AG20443 (cell line): Measurements from ENCODE around the gene POLD3.
"Not testable (repeated sequence)": the region's sequence is repeated elsewhere in the genome, so short reads cannot be mapped to it uniquely, and the experiment has no call there.

Source experiments
- DNase-seq: peaks from one replicate; pipeline ENCODE4 v3.0.0; 2012; ENCODE audit warnings: low spot score, mixed read lengths

POLD3 gene

GRCh38 chr11:74637700-74638099, 45.3 kb downstream of the POLD3 start:
- DNase-seq = no peak

GRCh38 chr11:74638869-74639268, 46.5 kb downstream of the POLD3 start:
- no peak for DNase-seq

- no peak for DNase-seq
Measured at GRCh38 chr11:74639533-74639932, 47.2 kb downstream of the POLD3 start.

- DNase-seq = no peak
Measured at GRCh38 chr11:74641289-74641688, 48.9 kb downstream of the POLD3 start.

DNA sequence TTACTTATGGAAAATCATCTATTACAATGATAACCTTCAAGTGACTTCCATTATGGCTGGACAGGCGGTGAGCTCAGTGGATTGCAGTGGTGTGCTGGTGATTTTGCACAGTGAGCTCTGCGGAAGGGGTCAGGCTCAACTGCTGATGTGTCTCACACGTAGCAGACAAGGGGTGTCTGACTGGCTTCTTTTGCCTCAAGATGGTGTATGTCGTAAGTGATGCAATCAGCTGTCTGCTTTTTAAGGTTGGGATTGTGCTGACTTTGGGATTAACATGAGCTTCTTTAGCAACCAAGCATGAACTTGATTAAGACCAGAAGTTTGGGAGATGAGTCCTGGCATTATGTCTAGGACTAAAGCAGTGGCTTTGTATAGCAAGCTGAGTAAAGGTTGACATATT, 49.5 kb downstream of the POLD3 start:
- no peak for DNase-seq

- DNase-seq = no peak
Measured at GRCh38 chr11:74642912-74643311, 50.5 kb downstream of the POLD3 start.

- no peak for DNase-seq
Measured at GRCh38 chr11:74644081-74644480, 51.7 kb downstream of the POLD3 start.

DNA sequence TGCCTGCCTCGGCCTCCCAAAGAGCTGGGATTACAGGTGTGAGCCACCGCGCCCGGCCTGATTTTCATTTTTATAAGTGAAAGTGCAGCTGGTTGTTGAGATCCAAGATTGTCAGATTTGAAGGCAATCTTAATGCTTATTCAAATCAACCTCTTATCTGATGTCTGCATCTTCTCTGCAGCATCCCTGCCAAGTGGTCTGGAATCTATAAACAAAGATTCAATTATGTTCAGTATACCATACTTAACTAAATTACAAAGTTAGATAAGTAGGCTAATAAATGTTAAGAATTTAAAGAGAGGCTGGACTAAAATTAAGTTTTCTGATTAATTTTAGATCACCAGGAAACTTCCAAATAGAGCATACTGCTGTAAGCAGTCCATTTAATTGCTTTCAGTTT, 53.8 kb downstream of the POLD3 start:
- DNase-seq = no peak

DNA sequence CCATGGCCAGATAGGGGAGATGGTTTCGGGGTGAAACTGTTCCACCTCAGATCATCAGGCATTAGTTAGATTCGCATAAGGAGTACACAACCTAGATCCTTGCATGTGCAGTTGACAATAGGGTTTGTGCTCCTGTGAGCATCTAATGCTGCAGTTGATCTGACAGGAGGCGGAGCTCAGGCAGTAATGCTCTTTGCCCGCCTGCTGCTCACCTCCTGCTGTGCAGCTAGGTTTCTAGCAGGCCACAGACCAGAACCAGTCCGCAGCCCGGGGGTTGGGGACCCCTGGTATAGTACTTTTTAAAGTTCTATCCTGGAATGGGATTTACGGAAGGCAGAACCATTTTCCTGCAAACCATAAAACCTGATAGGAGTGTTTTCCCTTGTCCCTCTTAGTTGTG, 54.6 kb downstream of the POLD3 start:
- DNase-seq = no peak

DNA sequence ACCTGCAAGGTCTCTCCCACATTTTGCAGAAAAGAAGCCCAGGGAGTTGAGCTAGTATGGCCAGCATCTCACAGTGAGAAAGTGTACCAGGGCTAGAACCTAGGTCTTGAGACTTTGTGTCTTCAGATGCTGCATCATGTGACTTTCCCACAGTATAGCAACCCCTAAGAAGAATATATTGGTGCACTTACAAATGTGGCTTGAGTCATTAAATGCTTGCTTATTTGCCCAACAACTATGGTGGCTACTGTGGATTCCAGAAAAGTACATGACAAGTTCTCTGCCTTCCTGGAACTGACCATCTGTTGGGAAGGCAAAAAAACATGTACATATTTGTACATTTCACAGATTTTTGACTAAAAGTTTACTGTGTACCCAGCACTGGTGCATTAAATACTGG, 55.0 kb downstream of the POLD3 start:
- DNase-seq = no peak

- no peak for DNase-seq
Measured at GRCh38 chr11:74647831-74648230, 55.4 kb downstream of the POLD3 start.

DNA sequence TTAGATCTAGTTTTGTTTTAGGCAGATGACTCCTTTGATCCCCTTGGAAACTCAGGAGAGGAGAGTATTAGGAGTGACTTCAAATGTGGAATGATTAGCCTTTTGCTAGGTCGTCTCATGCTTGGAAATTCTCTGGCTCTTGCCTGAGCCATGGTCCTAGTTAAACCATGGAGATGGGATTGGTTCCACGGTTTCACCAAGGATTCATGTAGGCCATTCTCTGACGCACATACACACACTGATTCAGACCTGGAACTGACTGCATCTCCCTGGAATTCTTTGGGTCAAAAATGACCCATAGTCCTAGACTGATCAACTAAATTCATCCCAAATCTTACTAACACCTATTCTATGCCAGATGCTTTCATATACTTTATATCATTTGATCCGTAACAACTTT, 56.5 kb downstream of the POLD3 start:
- DNase-seq = no peak

DNA sequence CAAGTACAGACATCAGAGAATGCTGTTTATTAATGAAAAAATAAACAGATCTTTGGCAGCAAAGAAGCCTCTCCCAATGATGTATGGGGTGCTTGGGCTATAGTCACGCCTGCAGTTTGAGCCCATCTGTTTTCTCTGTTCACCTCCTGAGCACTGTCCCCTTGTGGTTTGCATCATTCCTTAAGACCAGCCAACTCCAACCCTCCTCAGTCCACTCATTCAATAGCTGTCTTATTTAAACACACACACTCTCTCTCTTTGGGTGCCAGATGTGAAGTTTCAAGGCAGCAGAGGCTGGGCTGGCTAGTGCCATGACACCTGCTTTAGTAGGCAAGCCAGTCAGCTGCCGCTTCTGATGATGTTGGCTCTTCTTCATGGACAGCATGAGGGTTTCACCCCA, 58.1 kb downstream of the POLD3 start:
- peak; percentile 11 for DNase-seq

DNA sequence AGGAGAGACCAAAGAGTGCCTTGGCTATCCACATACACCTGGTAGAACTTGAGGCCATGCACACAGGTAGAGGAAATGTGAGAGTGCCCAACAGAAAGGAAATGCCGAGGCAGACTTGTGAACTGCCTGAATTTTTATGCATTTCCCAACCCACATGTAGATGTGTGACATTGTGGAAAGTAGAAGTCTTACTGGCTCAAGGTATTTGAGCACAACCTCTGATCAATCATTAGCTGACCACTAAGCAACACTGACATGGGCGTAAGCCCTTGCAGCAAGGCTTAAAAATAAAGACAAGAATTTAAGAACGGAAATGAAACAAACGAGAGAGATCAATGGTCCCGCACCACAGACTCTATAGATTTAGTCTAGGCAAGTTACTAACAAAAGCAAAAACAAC, 62.6 kb downstream of the POLD3 start:
- DNase-seq = no peak

DNA sequence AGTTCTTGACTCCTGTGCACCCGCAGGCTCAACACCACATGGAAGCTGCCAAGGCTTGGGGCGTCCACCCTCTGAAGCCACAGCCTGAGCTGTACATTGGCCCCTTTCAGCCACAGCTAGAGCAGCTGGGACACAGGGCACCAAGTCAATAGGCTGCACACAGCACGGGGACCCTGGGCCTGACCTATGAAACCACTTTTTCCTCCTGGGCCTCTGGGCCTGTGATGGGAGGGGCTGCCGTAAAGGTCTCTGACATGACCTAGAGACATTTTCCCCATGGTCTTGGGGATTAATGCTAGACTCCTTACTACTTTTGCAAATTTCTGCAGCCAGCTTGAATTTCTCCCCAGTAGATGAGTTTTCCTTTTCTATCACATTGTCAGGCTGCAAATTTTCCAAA, 66.7 kb downstream of the POLD3 start:
- not testable (repeated sequence) for DNase-seq

- DNase-seq = no peak
Measured at GRCh38 chr11:74662487-74663103, 70.2 kb downstream of the POLD3 start.

DNA sequence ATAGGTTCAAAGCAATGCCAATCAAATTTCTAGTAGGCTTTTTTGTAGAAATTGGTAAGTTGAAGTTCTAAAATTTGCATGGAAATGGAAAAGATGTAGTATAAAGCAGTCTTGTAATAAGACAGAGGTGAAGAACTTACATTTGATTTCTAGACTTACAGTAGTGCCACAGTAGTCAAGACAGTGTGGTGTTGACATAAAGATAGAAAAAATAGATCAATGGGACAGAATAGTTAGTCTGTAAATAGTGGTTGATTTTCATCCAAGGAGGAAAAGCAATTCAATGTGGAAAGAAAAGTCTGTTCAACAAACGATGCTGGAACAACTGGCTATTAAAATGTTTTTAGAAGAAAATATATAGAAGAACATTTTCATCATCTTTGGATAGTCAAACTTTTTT, 70.9 kb downstream of the POLD3 start:
- no peak for DNase-seq

GRCh38 chr11:74669211-74670160, 77.1 kb downstream of the POLD3 start:
- DNase-seq = no peak

- no peak for DNase-seq
Measured at GRCh38 chr11:74670171-74670570, 77.8 kb downstream of the POLD3 start.

GRCh38 chr11:74671520-74672196, 79.3 kb downstream of the POLD3 start:
- peak; percentile 64 for DNase-seq

- no peak for DNase-seq
Measured at GRCh38 chr11:74672332-74672955, 80.1 kb downstream of the POLD3 start.

DNA sequence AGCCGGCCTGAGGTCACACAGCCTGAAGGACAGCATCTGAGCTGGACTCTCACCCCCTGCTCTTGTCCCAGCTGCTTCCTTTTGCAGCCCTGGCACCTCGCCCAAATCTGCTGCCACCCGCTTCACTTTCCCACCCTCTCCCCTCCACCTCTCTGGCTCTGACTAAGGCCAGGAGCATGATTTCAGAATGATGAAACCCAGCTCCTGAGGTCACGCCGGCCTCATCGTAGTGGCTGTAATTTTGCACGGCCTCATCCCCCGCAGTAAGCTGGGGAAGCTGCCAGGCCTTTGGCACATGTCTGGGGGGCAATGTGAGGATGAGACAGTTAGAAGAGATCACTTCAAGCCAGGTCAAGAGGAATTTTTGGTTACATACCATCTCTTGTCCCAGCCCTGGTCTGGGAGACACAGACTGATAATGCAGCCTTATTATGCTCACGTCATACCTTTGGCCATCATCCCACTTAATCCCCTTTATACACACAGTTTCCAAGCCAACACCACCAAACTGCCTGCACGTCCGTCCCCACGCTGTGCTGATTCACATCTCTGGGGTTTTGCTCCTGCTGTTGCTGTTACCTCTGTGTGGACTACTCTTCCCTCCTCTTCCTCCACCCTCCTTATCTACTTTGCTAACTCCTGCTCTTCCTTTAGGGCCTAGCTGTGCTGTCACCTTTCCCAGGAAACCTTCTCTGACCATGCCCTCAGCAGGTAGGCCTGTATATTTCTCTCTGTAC, 80.7 kb downstream of the POLD3 start:
- DNase-seq = peak; percentile 92
